Stomach (tissue), 4 donors: Measurements from ENCODE around the gene LAMC2.
A peak's percentile ranks its signal among the peaks of the same experiment; 100 is the strongest.

Source experiments
- POLR2A ChIP-seq, 4 donors: fragments of 450-650 bp; IDR thresholded peaks; one replicate each; pipeline ENCODE4 v1.6.1; 2016; ENCODE audit warnings: antibody characterized with exemption in 4 of 4, control low read depth in 2 of 4, mild to moderate bottlenecking in 1 of 4, moderate library complexity in 1 of 4
- POLR2AphosphoS5 ChIP-seq, 3 donors: sonication (generic); formaldehyde crosslinking; IDR thresholded peaks; one replicate each; pipeline ENCODE4 v1.6.1; 2016; ENCODE audit warnings: antibody characterized with exemption in 3 of 3
- TF ChIP-seq, protein P1 (sequence below), 7 experiments: fragments of 450-650 bp in 4 of 7; fragments of 200-600 bp in 3 of 7; sonication (generic) in 3 of 7; IDR thresholded peaks; one replicate each; pipeline ENCODE4 v1.5.1; 2016 to 2019; ENCODE audit warnings: antibody characterized with exemption in 7 of 7, control low read depth in 2 of 7, mild to moderate bottlenecking in 1 of 7

DNA sequence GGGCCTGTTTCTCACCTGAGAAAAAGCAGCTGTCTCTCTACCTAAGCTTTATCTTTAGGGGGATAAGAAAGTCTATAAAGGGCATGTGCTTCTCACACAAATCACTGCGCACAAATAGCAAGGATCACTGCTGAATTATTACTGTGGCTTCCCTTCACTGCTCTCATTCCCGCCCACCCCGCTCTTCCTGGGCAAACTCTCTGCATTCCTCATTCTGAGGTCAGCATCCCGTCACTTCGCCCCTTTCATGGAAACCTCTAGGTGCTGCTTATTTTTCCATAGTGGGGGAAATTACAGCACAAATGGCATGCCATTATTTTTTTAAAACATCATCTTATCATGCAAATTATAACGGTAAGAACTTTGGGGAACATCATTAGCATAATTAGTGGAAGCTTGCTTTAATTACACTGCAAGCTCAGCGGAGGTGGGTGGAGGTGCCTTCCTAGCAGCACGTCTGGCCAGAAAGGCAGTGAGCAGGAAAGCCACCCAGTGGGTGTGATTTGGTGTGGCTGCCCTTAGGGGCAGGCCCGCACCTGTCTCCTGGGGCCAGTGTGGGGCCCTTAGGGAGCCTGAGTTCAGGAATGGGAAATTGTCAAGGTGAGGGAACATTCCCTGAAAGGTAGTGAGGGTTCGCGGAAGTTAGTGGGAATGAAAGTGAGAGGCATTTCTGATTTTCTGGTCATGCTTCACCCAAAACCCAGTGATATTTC lies 105.9 kb downstream of the LAMC2 start:
- TF ChIP-seq POLR2AphosphoS5 (IDR thresholded peaks at IDR 0.05) (peak in 1 of 3 donors; percentile 17), POLR2A (IDR thresholded peaks at IDR 0.05) (no peak)
- TF ChIP-seq, protein P1, sequence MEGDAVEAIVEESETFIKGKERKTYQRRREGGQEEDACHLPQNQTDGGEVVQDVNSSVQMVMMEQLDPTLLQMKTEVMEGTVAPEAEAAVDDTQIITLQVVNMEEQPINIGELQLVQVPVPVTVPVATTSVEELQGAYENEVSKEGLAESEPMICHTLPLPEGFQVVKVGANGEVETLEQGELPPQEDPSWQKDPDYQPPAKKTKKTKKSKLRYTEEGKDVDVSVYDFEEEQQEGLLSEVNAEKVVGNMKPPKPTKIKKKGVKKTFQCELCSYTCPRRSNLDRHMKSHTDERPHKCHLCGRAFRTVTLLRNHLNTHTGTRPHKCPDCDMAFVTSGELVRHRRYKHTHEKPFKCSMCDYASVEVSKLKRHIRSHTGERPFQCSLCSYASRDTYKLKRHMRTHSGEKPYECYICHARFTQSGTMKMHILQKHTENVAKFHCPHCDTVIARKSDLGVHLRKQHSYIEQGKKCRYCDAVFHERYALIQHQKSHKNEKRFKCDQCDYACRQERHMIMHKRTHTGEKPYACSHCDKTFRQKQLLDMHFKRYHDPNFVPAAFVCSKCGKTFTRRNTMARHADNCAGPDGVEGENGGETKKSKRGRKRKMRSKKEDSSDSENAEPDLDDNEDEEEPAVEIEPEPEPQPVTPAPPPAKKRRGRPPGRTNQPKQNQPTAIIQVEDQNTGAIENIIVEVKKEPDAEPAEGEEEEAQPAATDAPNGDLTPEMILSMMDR (IDR thresholded peaks at IDR 0.05) = no peak
